HepG2 (cell line): ENCODE measurements around the gene DIP2C. TPM values are rescaled to one million over a fixed set of nuclear protein-coding genes. Genes with fewer than 3 reads are reported as not detected.

Experiments used
- ATAC-seq: fragments of 200-7000 bp; cut with Tn5 transposase; 3 replicates; pipeline ENCODE4 v1.9.1; 2020; ENCODE audit warnings: mild to moderate bottlenecking, moderate library complexity
- BruUV-seq: library from RNA; stranded (reverse); fragments of 400-500 nt; replicated peaks from 2 replicates; lab custom pipeline; 2021; lab: Mats Ljungman, UMichigan
- CTCF ChIA-PET: fragments of 300-600 bp; formaldehyde crosslinking; extraction: SDS; loops from one replicate; lab custom pipeline; 2021; ENCODE audit warnings: low total read pairs, inconsistent platforms, low intra/inter-chr PET ratio; lab: Yijun Ruan, JAX
- POLR2A ChIA-PET: fragments of 350-600 bp; sonication (Branson Sonifier 250); formaldehyde crosslinking; loops from one replicate; lab custom pipeline; 2020; ENCODE audit warnings: antibody characterized with exemption, inconsistent platforms; lab: Yijun Ruan, JAX
- DNase-seq: peaks from one replicate; pipeline ENCODE4 v3.0.0-alpha.2; 2015; ENCODE audit warnings: low spot score
- FAIRE-seq: peaks from 3 replicates; lab custom pipeline; 2011; peaks lifted over from hg19 to GRCh38; lab: Jason Lieb, UNC
- H2AFZ ChIP-seq: one replicate; pipeline ENCODE4 v1.6.1; 2011; ENCODE audit warnings: low read length, inconsistent platforms
- H3K27ac ChIP-seq: fragments of 300-600 bp; 3 replicates; pipeline ENCODE4 v1.8.0; 2011; ENCODE audit warnings: mixed run types, mild to moderate bottlenecking, mixed read lengths, low read length, inconsistent platforms; ENCODE audit not compliant: insufficient read depth; ENCODE audit errors: extremely low read length
- H3K27me3 ChIP-seq, 2 experiments: fragments of 200-600 bp in 1 of 2; 2 replicates in 1 of 2; 3 replicates in 1 of 2; pipeline versions ENCODE4 v1.6.0 to v1.8.0; 2011; ENCODE audit warnings: low read length in 2 of 2, mild to moderate bottlenecking in 2 of 2, moderate library complexity in 2 of 2, inconsistent platforms in 1 of 2; ENCODE audit not compliant: insufficient read depth in 2 of 2, control insufficient read depth in 1 of 2
- H3K36me3 ChIP-seq, 2 experiments: fragments of 200-600 bp in 1 of 2; replicated peaks in 1 of 2; 2 replicates in 1 of 2; 3 replicates in 1 of 2; pipeline versions ENCODE4 v1.5.1 to v1.8.0; 2011; ENCODE audit warnings: low read length in 2 of 2, inconsistent platforms in 1 of 2; ENCODE audit not compliant: insufficient read depth in 2 of 2, control insufficient read depth in 1 of 2
- H3K4me1 ChIP-seq: 2 replicates; pipeline ENCODE4 v1.5.1; 2012; ENCODE audit warnings: low read length, inconsistent platforms; ENCODE audit not compliant: insufficient read depth
- H3K4me2 ChIP-seq: 2 replicates; pipeline ENCODE4 v1.6.0; 2011; ENCODE audit warnings: low read depth, low read length, inconsistent platforms
- H3K4me3 ChIP-seq, 3 experiments: fragments of 200-600 bp in 1 of 3; sonication (generic), shearing (Covaris generic) in 1 of 3; replicated peaks in 1 of 3; 2 replicates each; pipeline ENCODE4 v1.5.1; 2011 to 2016; ENCODE audit warnings: low read length in 3 of 3, inconsistent platforms in 2 of 3, low read depth in 2 of 3, mild to moderate bottlenecking in 2 of 3, control low read depth in 1 of 3, mixed read lengths in 1 of 3; ENCODE audit not compliant: insufficient read depth in 1 of 3
- H3K79me2 ChIP-seq: one replicate; pipeline ENCODE4 v1.6.1; 2011; ENCODE audit warnings: low read length, inconsistent platforms; ENCODE audit not compliant: insufficient read depth
- H3K9ac ChIP-seq: 2 replicates; pipeline ENCODE4 v1.6.0; 2011; ENCODE audit warnings: mild to moderate bottlenecking, low read depth, low read length, inconsistent platforms; ENCODE audit not compliant: insufficient read depth
- H3K9me3 ChIP-seq: 2 replicates; pipeline ENCODE4 v1.5.1; 2012; ENCODE audit warnings: mild to moderate bottlenecking, low read length
- H4K20me1 ChIP-seq: 2 replicates; pipeline ENCODE4 v1.6.0; 2011; ENCODE audit warnings: inconsistent platforms, mild to moderate bottlenecking, low read length, moderate library complexity; ENCODE audit not compliant: insufficient read depth
- FOSL2 ChIP-seq: sonication (generic); formaldehyde crosslinking; IDR thresholded peaks from 2 replicates; pipeline ENCODE4 v1.4.0; 2020; ENCODE audit warnings: missing genetic modification reagents
- STAG1 ChIP-seq: sonication (generic); formaldehyde crosslinking; IDR thresholded peaks from 2 replicates; pipeline ENCODE4 v1.4.0; 2020; ENCODE audit warnings: missing genetic modification reagents
- TAF1 ChIP-seq: sonication (generic); formaldehyde crosslinking; IDR thresholded peaks from 2 replicates; pipeline ENCODE4 v1.4.0; 2020; ENCODE audit warnings: missing genetic modification reagents
- TBP ChIP-seq: sonication (generic); formaldehyde crosslinking; IDR thresholded peaks from 2 replicates; pipeline ENCODE4 v1.5.0; 2020; ENCODE audit warnings: missing genetic modification reagents
- ZFP37 ChIP-seq: sonication (generic); formaldehyde crosslinking; IDR thresholded peaks from 2 replicates; pipeline ENCODE4 v1.4.0; 2020; ENCODE audit warnings: missing genetic modification reagents, borderline replicate concordance
- ZNF547 ChIP-seq: sonication (generic); formaldehyde crosslinking; IDR thresholded peaks from 2 replicates; pipeline ENCODE4 v1.5.1; 2020; ENCODE audit warnings: mild to moderate bottlenecking, missing genetic modification reagents
- WGBS: methylation state at CpG from one replicate; pipeline ENCODE4 v1.1.6; 2017; ENCODE audit warnings: low lambda C conversion rate; 5-methylcytosine and 5-hydroxymethylcytosine counted together
- in situ Hi-C: cut with HindIII; loops from 2 replicates; pipeline ENCODE4 v1.10.0; 2017; ENCODE audit warnings: low pct_unique_long_range_greater_than_20kb; ENCODE audit not compliant: extremely low pct_ligation_motif_present
- intact Hi-C: fragments of 100-400 bp; cut with micrococcal nuclease; formaldehyde crosslinking; loops from one replicate; pipeline ENCODE4 v1.10.0; 2022; ENCODE audit not compliant: unreplicated experiment
- polyA plus RNA-seq, 8 experiments: library from polyadenylated mRNA; depleted of rRNA in 3 of 8; stranded (reverse) in 7 of 8; unstranded in 1 of 8; fragments of >200 nt; fragmentation: Illumina TruSeq in 4 of 8; extraction: Trizol in 4 of 8; gene quantifications; 2 replicates each; pipeline versions ENCODE4 v1.2.1 to v1.2.3, GENCODE V29; 2011 to 2016; ENCODE audit warnings: low read depth in 4 of 8, missing spikeins in 1 of 8, mixed read lengths in 1 of 8; ENCODE audit not compliant: insufficient read depth in 1 of 8
- total RNA-seq, 5 experiments: library from RNA; depleted of rRNA; stranded (reverse); fragments of >200 nt; fragmentation: Illumina TruSeq; extraction: Trizol; gene quantifications; 2 replicates each; pipeline ENCODE4 v1.2.3, GENCODE V29; 2016; ENCODE audit warnings: low read depth in 1 of 5
- TF ChIP-seq, protein P1 (sequence below): sonication (generic); formaldehyde crosslinking; IDR thresholded peaks from 2 replicates; pipeline ENCODE4 v1.4.0; 2020; ENCODE audit warnings: missing genetic modification reagents
- TF ChIP-seq, protein P2 (sequence below): IDR thresholded peaks from 2 replicates; pipeline ENCODE4 v1.6.1; 2012; ENCODE audit warnings: inconsistent platforms

DIP2C gene
- total and polyA plus RNA-seq, 2 of the 13 experiments (the other 11 are each of a cell fraction or from before 2014, with no cell fraction given) = 2.2 to 2.7 TPM

DNA sequence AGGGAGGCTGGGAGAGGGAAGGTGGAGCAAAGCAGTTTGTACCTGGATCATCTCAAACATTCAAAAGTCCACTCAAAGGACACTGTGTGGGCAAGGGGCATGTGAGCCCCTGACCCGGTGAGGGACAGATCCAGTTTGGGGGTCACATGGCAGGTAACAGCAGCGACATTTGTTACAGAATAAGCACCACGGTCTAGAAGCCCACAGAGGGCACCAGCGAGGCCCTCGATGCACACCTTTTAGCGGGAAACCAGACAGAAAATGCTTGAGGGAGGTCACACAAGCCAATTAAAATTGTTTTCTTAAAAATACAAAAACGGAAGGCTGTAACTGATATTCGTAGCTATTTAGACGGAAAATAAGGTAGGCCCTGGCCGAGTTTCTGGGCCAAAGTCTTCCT lies 409.8 kb downstream of the DIP2C start:
- no peak overlapping the region for H2AFZ ChIP-seq
- POLR2A ChIA-PET = no interaction called here
- DNase-seq (no peak), FAIRE-seq (no peak), ATAC-seq (no peak)
- H3K27me3 ChIP-seq = no peaks in the 10 kb centered on the region
- H3K36me3 ChIP-seq = peaks cover 3 to 16% of the 10 kb centered on the region in 2 experiments; a peak in 2 of 5 replicates
- intact Hi-C loops = no loop called here
- BruUV-seq = no TSS peak
- no peaks in the 10 kb centered on the region for H4K20me1 ChIP-seq
- H3K79me2 ChIP-seq = no peaks in the 10 kb centered on the region
- no peak overlapping the region for H3K4me2 ChIP-seq
- H3K4me1 ChIP-seq = no peaks in the 10 kb centered on the region
- H3K4me3 ChIP-seq = no peak overlapping the region
- no peak overlapping the region for H3K27ac ChIP-seq
- TF ChIP-seq ZFP37 (CRISPR knock-in tag) (no peak), ZNF547 (CRISPR knock-in tag) (no peak), STAG1 (CRISPR knock-in tag) (peak; percentile 25), TAF1 (no peak), FOSL2 (no peak)
- TF ChIP-seq, protein P1, sequence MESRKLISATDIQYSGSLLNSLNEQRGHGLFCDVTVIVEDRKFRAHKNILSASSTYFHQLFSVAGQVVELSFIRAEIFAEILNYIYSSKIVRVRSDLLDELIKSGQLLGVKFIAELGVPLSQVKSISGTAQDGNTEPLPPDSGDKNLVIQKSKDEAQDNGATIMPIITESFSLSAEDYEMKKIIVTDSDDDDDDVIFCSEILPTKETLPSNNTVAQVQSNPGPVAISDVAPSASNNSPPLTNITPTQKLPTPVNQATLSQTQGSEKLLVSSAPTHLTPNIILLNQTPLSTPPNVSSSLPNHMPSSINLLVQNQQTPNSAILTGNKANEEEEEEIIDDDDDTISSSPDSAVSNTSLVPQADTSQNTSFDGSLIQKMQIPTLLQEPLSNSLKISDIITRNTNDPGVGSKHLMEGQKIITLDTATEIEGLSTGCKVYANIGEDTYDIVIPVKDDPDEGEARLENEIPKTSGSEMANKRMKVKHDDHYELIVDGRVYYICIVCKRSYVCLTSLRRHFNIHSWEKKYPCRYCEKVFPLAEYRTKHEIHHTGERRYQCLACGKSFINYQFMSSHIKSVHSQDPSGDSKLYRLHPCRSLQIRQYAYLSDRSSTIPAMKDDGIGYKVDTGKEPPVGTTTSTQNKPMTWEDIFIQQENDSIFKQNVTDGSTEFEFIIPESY (CRISPR knock-in tag) = peak; percentile 88
- no peaks in the 10 kb centered on the region for H3K9me3 ChIP-seq
- H3K9ac ChIP-seq = no peak overlapping the region
- in situ Hi-C loops = no loop called here
- 87% methylated on average over 10 of the region's 10 CpGs for WGBS
- CTCF ChIA-PET = no interaction called here

DNA sequence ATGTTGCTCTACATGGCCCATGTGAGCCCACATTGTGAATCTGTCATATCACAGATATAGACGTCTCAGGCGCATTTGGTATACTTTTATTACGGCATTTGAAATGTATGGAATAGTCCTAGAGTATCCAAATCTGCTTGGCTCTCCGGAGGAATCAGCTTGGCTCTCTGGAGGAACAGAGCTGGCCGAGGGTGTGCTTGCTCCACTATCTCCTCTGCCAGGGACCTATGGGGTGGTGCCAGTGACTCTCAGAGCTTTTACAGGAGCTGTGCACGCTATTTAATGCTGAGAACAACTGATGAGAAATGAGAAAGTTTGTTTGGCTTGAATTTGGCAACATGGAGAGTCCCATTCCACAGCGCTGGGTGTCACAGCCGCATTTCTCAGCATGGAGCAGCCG lies 410.2 kb downstream of the DIP2C start:
- ChIA-PET POLR2A (no interaction called here), CTCF (no interaction called here)
- no peaks in the 10 kb centered on the region for H3K9me3 ChIP-seq
- no peak for FAIRE-seq
- no peak overlapping the region for H2AFZ ChIP-seq
- no peak for DNase-seq
- WGBS = 96% methylated on average over 9 of the region's 9 CpGs
- intact Hi-C loops = no loop called here
- H3K9ac ChIP-seq = no peak overlapping the region
- no peaks in the 10 kb centered on the region for H4K20me1 ChIP-seq
- H3K4me2 ChIP-seq = no peak overlapping the region
- in situ Hi-C loops = no loop called here
- H3K27me3 ChIP-seq = no peaks in the 10 kb centered on the region
- no peaks in the 10 kb centered on the region for H3K79me2 ChIP-seq
- no peak overlapping the region for H3K27ac ChIP-seq
- no peaks in the 10 kb centered on the region for H3K4me1 ChIP-seq
- no peak overlapping the region for H3K4me3 ChIP-seq
- TF ChIP-seq, protein P2, sequence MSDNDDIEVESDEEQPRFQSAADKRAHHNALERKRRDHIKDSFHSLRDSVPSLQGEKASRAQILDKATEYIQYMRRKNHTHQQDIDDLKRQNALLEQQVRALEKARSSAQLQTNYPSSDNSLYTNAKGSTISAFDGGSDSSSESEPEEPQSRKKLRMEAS = no peak
- no peak for TF ChIP-seq TBP (CRISPR knock-in tag)
- TF ChIP-seq, all 625 proteins: peak for 0
- BruUV-seq = no TSS peak
- no peak for ATAC-seq
- peaks cover 3 to 16% of the 10 kb centered on the region in 2 experiments; a peak in 2 of 5 replicates for H3K36me3 ChIP-seq
